K562 (cell line): ENCODE data around the gene ANKS1A.

Experiments
- ETV6 ChIP-seq, 3 experiments: fragments of 150-350 bp in 1 of 3; sonication (generic) in 1 of 3; formaldehyde crosslinking in 1 of 3; IDR thresholded peaks; 2 replicates each; pipeline versions ENCODE4 v1.6.1 to v1.8.0; 2014 to 2022; ENCODE audit warnings: borderline replicate concordance in 2 of 3, low read depth in 2 of 3, antibody characterized with exemption in 1 of 3, low read length in 1 of 3, mild to moderate bottlenecking in 1 of 3, missing genetic modification reagents in 1 of 3
- EZH2 ChIP-seq: IDR thresholded peaks from 2 replicates; pipeline ENCODE4 v1.6.1; 2012; ENCODE audit warnings: low read depth, mild to moderate bottlenecking, inconsistent platforms, low read length, borderline replicate concordance
- MAFG ChIP-seq: fragments of 450-650 bp; conservative IDR thresholded peaks from 2 replicates; pipeline ENCODE4 v1.6.1; 2016; ENCODE audit warnings: missing genetic modification characterization, missing compliant biosample characterization
- PHF21A ChIP-seq: fragments of 450-650 bp; IDR thresholded peaks from 2 replicates; pipeline ENCODE4 v1.6.1; 2017; ENCODE audit warnings: low read depth, borderline replicate concordance
- ZNF764 ChIP-seq: fragments of 250-450 bp; sonication (Bioruptor Pico); IDR thresholded peaks from 2 replicates; pipeline ENCODE4 v1.4.0; 2020; ENCODE audit warnings: low read depth, mild to moderate bottlenecking, moderate library complexity
- TF ChIP-seq, protein P1 (sequence below), 3 experiments: IDR thresholded peaks in 2 of 3; conservative IDR thresholded peaks in 1 of 3; 2 replicates each; pipeline ENCODE4 v1.5.1; 2011 to 2012; ENCODE audit warnings: low read length in 3 of 3, mild to moderate bottlenecking in 3 of 3, control low read depth in 2 of 3, improper control_type of control experiment in 1 of 3, inconsistent platforms in 1 of 3, low read depth in 1 of 3, mixed read lengths in 1 of 3, moderate library complexity in 1 of 3; ENCODE audit not compliant: insufficient read depth in 2 of 3
- TF ChIP-seq, protein P2 (sequence below), 2 experiments: fragments of 450-650 bp in 1 of 2; sonication (generic) in 1 of 2; formaldehyde crosslinking in 1 of 2; IDR thresholded peaks in 1 of 2; conservative IDR thresholded peaks in 1 of 2; 2 replicates each; pipeline versions ENCODE4 v1.6.1 to v1.8.1; 2016 to 2023; ENCODE audit warnings: mild to moderate bottlenecking in 2 of 2, moderate library complexity in 2 of 2, inconsistent platforms in 1 of 2, missing genetic modification reagents in 1 of 2
- TF ChIP-seq, protein P3 (sequence below): fragments of 450-650 bp; IDR thresholded peaks from 2 replicates; pipeline ENCODE4 v1.6.1; 2017; ENCODE audit warnings: mild to moderate bottlenecking, moderate library complexity

DNA sequence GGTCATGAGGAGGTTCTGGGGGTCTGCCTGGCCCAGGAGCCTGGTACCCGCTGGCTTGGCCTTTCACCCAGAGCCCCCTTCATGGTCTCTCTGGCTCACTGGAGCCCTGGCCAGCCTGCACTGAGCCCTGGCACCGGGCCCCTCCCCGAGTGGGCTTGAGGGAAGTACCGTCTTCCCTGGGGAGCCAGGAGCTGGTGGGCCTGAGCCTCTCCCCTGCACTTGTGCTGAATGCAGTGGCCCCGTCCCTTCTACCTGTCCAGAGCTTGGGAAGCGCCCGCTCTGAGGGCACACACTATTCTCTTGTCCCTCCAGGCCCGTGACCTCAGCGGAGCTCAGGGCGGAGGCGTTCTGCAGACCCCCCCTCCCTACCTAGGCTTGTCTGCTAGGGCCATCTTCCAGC, 189.8 kb downstream of the ANKS1A start:
- TF ChIP-seq, protein P1, sequence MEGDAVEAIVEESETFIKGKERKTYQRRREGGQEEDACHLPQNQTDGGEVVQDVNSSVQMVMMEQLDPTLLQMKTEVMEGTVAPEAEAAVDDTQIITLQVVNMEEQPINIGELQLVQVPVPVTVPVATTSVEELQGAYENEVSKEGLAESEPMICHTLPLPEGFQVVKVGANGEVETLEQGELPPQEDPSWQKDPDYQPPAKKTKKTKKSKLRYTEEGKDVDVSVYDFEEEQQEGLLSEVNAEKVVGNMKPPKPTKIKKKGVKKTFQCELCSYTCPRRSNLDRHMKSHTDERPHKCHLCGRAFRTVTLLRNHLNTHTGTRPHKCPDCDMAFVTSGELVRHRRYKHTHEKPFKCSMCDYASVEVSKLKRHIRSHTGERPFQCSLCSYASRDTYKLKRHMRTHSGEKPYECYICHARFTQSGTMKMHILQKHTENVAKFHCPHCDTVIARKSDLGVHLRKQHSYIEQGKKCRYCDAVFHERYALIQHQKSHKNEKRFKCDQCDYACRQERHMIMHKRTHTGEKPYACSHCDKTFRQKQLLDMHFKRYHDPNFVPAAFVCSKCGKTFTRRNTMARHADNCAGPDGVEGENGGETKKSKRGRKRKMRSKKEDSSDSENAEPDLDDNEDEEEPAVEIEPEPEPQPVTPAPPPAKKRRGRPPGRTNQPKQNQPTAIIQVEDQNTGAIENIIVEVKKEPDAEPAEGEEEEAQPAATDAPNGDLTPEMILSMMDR (IDR thresholded peaks at IDR 0.05 in 2 of 3, conservative IDR thresholded peaks at IDR 0.05 in 1 of 3; ENCODE audit: insufficient read depth in 2 of 3, low read depth in 1 of 3, low read length in 3 of 3): no peak
- TF ChIP-seq MAFG (no peak), PHF21A (no peak), ETV6 (IDR thresholded peaks at IDR 0.05; ENCODE audit: borderline replicate concordance in 1 of 2, low read depth in 2 of 2, low read length in 1 of 2) (no peak), ETV6 (CRISPR knock-in tag; IDR thresholded peaks at IDR 0.05; ENCODE audit: borderline replicate concordance) (no peak), ZNF764 (CRISPR knock-in tag) (no peak), EZH2 (no peak)
- TF ChIP-seq, protein P2, sequence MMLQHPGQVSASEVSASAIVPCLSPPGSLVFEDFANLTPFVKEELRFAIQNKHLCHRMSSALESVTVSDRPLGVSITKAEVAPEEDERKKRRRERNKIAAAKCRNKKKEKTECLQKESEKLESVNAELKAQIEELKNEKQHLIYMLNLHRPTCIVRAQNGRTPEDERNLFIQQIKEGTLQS (IDR thresholded peaks at IDR 0.05): no peak
- TF ChIP-seq, protein P2 (CRISPR knock-in tag; conservative IDR thresholded peaks at IDR 0.05): no peak
- TF ChIP-seq, protein P3, sequence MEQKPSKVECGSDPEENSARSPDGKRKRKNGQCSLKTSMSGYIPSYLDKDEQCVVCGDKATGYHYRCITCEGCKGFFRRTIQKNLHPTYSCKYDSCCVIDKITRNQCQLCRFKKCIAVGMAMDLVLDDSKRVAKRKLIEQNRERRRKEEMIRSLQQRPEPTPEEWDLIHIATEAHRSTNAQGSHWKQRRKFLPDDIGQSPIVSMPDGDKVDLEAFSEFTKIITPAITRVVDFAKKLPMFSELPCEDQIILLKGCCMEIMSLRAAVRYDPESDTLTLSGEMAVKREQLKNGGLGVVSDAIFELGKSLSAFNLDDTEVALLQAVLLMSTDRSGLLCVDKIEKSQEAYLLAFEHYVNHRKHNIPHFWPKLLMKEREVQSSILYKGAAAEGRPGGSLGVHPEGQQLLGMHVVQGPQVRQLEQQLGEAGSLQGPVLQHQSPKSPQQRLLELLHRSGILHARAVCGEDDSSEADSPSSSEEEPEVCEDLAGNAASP: no peak
